IPS-18c (cell line): ENCODE results near the gene EBF3.

Experiments
- H3K4me3 ChIP-seq: 2 replicates; pipeline ENCODE4 v1.7.0; 2013; ENCODE audit warnings: low read depth, mild to moderate bottlenecking, low read length, moderate library complexity; ENCODE audit not compliant: insufficient read depth
- H3K9me3 ChIP-seq: one replicate; pipeline ENCODE4 v1.6.1; 2013; ENCODE audit warnings: mild to moderate bottlenecking, low read length, moderate library complexity; ENCODE audit not compliant: control insufficient read depth, insufficient read depth

EBF3 gene

GRCh38 chr10:129963641-129964501 is at the start of gene EBF3:
Gene EBF3 (minus strand): TSS chr10:129964274. CDS start chr10:129963768, 506 bp downstream.
- Histone ChIP-seq H3K4me3 (peak within 1 kb of the TSS; percentile 51), H3K9me3 (peaks cover 10% of the 10 kb centered on the region)

GRCh38 chr10:130013335-130014262 is 49.5 kb upstream of the EBF3 start:
- H3K4me3 ChIP-seq, result no peak overlapping the region
- no peaks in the 10 kb centered on the region for H3K9me3 ChIP-seq

- Histone ChIP-seq H3K4me3 (no peak overlapping the region), H3K9me3 (no peaks in the 10 kb centered on the region)
These were observed 48.1 kb upstream of the EBF3 start for GRCh38 chr10:130012129-130012528.

GRCh38 chr10:130010653-130011052 is 46.6 kb upstream of the EBF3 start:
- Histone ChIP-seq H3K4me3 (no peak overlapping the region), H3K9me3 (no peaks in the 10 kb centered on the region)

- Histone ChIP-seq H3K9me3 (no peaks in the 10 kb centered on the region), H3K4me3 (no peak overlapping the region)
These were observed 45.2 kb upstream of the EBF3 start for GRCh38 chr10:130009228-130009627.

GRCh38 chr10:130003787-130004613 is 39.9 kb upstream of the EBF3 start:
- H3K4me3 ChIP-seq, result no peak overlapping the region

GRCh38 chr10:130003166-130003565 is 39.1 kb upstream of the EBF3 start:
- Histone ChIP-seq H3K9me3 (no peaks in the 10 kb centered on the region), H3K4me3 (no peak overlapping the region)

More at GRCh38 chr10:130003787-130004613, 39.9 kb upstream of the EBF3 start:
- H3K9me3 ChIP-seq, result no peaks in the 10 kb centered on the region

GRCh38 chr10:130002606-130003005 is 38.5 kb upstream of the EBF3 start:
- Histone ChIP-seq H3K4me3 (no peak overlapping the region), H3K9me3 (no peaks in the 10 kb centered on the region)

- Histone ChIP-seq H3K9me3 (no peaks in the 10 kb centered on the region), H3K4me3 (no peak overlapping the region)
These were observed 36.8 kb upstream of the EBF3 start for GRCh38 chr10:130000918-130001317.

- Histone ChIP-seq H3K9me3 (no peaks in the 10 kb centered on the region), H3K4me3 (no peak overlapping the region)
These were observed 35.1 kb upstream of the EBF3 start for GRCh38 chr10:129999140-129999539.

GRCh38 chr10:129993621-129994020 is 29.5 kb upstream of the EBF3 start:
- no peaks in the 10 kb centered on the region for H3K9me3 ChIP-seq
- no peak overlapping the region for H3K4me3 ChIP-seq

- H3K9me3 ChIP-seq, result no peaks in the 10 kb centered on the region
- no peak overlapping the region for H3K4me3 ChIP-seq
These were observed 28.3 kb upstream of the EBF3 start for GRCh38 chr10:129992356-129992755.

GRCh38 chr10:129982825-129983224 is 18.8 kb upstream of the EBF3 start:
- no peaks in the 10 kb centered on the region for H3K9me3 ChIP-seq
- H3K4me3 ChIP-seq, result no peak overlapping the region

GRCh38 chr10:129978980-129979379 is 14.9 kb upstream of the EBF3 start:
- H3K9me3 ChIP-seq, result no peaks in the 10 kb centered on the region

GRCh38 chr10:129978322-129978721 is 14.2 kb upstream of the EBF3 start:
- no peak overlapping the region for H3K4me3 ChIP-seq

More at GRCh38 chr10:129978980-129979379, 14.9 kb upstream of the EBF3 start:
- no peak overlapping the region for H3K4me3 ChIP-seq

GRCh38 chr10:129977794-129978193 is 13.7 kb upstream of the EBF3 start:
- Histone ChIP-seq H3K9me3 (no peaks in the 10 kb centered on the region), H3K4me3 (no peak overlapping the region)

More at GRCh38 chr10:129978322-129978721, 14.2 kb upstream of the EBF3 start:
- no peaks in the 10 kb centered on the region for H3K9me3 ChIP-seq

GRCh38 chr10:129973674-129974059 is 9.6 kb upstream of the EBF3 start:
- Histone ChIP-seq H3K9me3 (no peaks in the 10 kb centered on the region), H3K4me3 (no peak overlapping the region)
